NCI-H2107 treated with DMSO at 0.1 percent for 48 hours (cell line): ENCODE data around the gene GOLPH3.
"Not testable (repeated sequence)": the region's sequence is repeated elsewhere in the genome, so short reads cannot be mapped to it uniquely, and the experiment has no call there.

ENCODE experiments used
- DNase-seq: peaks from one replicate; lab custom pipeline; 2025; ENCODE audit not compliant: unreplicated experiment; lab: John Stamatoyannopoulos, UW

The GOLPH3 gene

GRCh38 chr5:32138839-32139493 is 35.2 kb downstream of the GOLPH3 start:
- DNase-seq, result no peak

- DNase-seq, result no peak
Measured at GRCh38 chr5:32136342-32136741, 37.8 kb downstream of the GOLPH3 start.

- DNase-seq, result no peak
Measured at GRCh38 chr5:32135086-32135485, 39.0 kb downstream of the GOLPH3 start.

GRCh38 chr5:32132757-32133156 is 41.4 kb downstream of the GOLPH3 start:
- DNase-seq, result no peak

GRCh38 chr5:32131604-32132003 is 42.5 kb downstream of the GOLPH3 start:
- DNase-seq, result no peak

- DNase-seq, result no peak
Measured at GRCh38 chr5:32130865-32131264, 43.3 kb downstream of the GOLPH3 start.

GRCh38 chr5:32129074-32129598 is 45.0 kb downstream of the GOLPH3 start:
- DNase-seq, result no peak

GRCh38 chr5:32127711-32128110 is 46.4 kb downstream of the GOLPH3 start:
- DNase-seq, result no peak

GRCh38 chr5:32126691-32127090 is 47.4 kb downstream of the GOLPH3 start:
- no peak for DNase-seq

GRCh38 chr5:32123889-32124676 is 50.0 kb downstream of the GOLPH3 start:
- no peak for DNase-seq

- DNase-seq, result no peak
Measured at GRCh38 chr5:32123058-32123805, 50.9 kb downstream of the GOLPH3 start.

GRCh38 chr5:32118922-32119321 is 55.2 kb downstream of the GOLPH3 start:
- not testable (repeated sequence) for DNase-seq

GRCh38 chr5:32116574-32117313 is 57.4 kb downstream of the GOLPH3 start:
- no peak for DNase-seq

GRCh38 chr5:32115985-32116384 is 58.1 kb downstream of the GOLPH3 start:
- no peak for DNase-seq

- DNase-seq, result no peak
Measured at GRCh38 chr5:32110111-32110696, 63.9 kb downstream of the GOLPH3 start.

GRCh38 chr5:32109236-32109635 is 64.9 kb downstream of the GOLPH3 start:
- no peak for DNase-seq

GRCh38 chr5:32108167-32108566 is 66.0 kb downstream of the GOLPH3 start:
- no peak for DNase-seq

- no peak for DNase-seq
Measured at GRCh38 chr5:32107291-32107690, 66.8 kb downstream of the GOLPH3 start.

GRCh38 chr5:32103521-32103920 is 70.6 kb downstream of the GOLPH3 start:
- DNase-seq, result no peak

- no peak for DNase-seq
Measured at GRCh38 chr5:32102254-32102986, 71.7 kb downstream of the GOLPH3 start.
